K562 (cell line): ENCODE measurements around the gene GDPD2. TPM values are rescaled to one million over a fixed set of nuclear protein-coding genes. Genes with fewer than 3 reads are reported as not detected.

ENCODE experiments used
- CBX8 ChIP-seq: fragments of 200-600 bp; sonication (generic); IDR thresholded peaks from 2 replicates; pipeline ENCODE4 v1.6.1; 2012; ENCODE audit warnings: borderline replicate concordance, mixed run types, low read depth, mild to moderate bottlenecking, moderate library complexity, mixed read lengths, low read length, control low read depth, inconsistent platforms; ENCODE audit not compliant: poor library complexity, severe bottlenecking; ENCODE audit errors: extremely low read depth
- ELF1 ChIP-seq: fragments of 200-800 bp; sonication (Bioruptor generic); IDR thresholded peaks from 2 replicates; pipeline ENCODE4 v1.6.1; 2016; ENCODE audit warnings: missing genetic modification characterization, missing compliant biosample characterization
- EP400 ChIP-seq: fragments of 450-650 bp; IDR thresholded peaks from 2 replicates; pipeline ENCODE4 v1.6.1; 2017; ENCODE audit warnings: antibody characterized with exemption, mild to moderate bottlenecking, moderate library complexity
- GTF2E2 ChIP-seq: fragments of 200-800 bp; sonication (Bioruptor generic); IDR thresholded peaks from 2 replicates; pipeline ENCODE4 v1.6.1; 2016; ENCODE audit warnings: missing genetic modification characterization, missing compliant biosample characterization
- HCFC1 ChIP-seq: IDR thresholded peaks from 2 replicates; pipeline ENCODE4 v1.6.1; 2012; ENCODE audit warnings: low read depth, low read length, improper control_type of control experiment
- IRF2 ChIP-seq: sonication (generic); formaldehyde crosslinking; IDR thresholded peaks from 2 replicates; pipeline ENCODE4 v1.8.1; 2022; ENCODE audit warnings: mild to moderate bottlenecking, missing genetic modification reagents
- NCOA6 ChIP-seq: fragments of 450-650 bp; IDR thresholded peaks from 2 replicates; pipeline ENCODE4 v1.6.1; 2017; ENCODE audit warnings: mild to moderate bottlenecking
- NFE2L1 ChIP-seq: fragments of 450-650 bp; IDR thresholded peaks from 2 replicates; pipeline ENCODE4 v1.6.1; 2016; ENCODE audit warnings: missing genetic modification characterization, low read depth, mild to moderate bottlenecking, missing compliant biosample characterization, moderate library complexity, borderline replicate concordance
- SRF ChIP-seq, 2 experiments: fragments of 250-450, 450-650 bp in 1 of 2; sonication (Bioruptor Pico) in 1 of 2; sonication (generic) in 1 of 2; formaldehyde crosslinking; IDR thresholded peaks; 2 replicates each; pipeline versions ENCODE4 v1.5.0 to v1.5.1; 2020 to 2022; ENCODE audit warnings: mild to moderate bottlenecking in 1 of 2, missing genetic modification reagents in 1 of 2
- TARDBP ChIP-seq: fragments of 450-650 bp; IDR thresholded peaks from 2 replicates; pipeline ENCODE4 v1.6.1; 2016
- TSC22D4 ChIP-seq: fragments of 450-650 bp; IDR thresholded peaks from 2 replicates; pipeline ENCODE4 v1.6.1; 2016; ENCODE audit warnings: missing genetic modification characterization, missing biosample characterization, control low read depth
- ZC3H4 ChIP-seq: sonication (generic); formaldehyde crosslinking; IDR thresholded peaks from 2 replicates; pipeline ENCODE4 v1.9.0; 2021; ENCODE audit warnings: missing genetic modification reagents, borderline replicate concordance
- ZNF146 ChIP-seq: IDR thresholded peaks from one replicate; pipeline ENCODE4 v1.6.1; 2018; ENCODE audit warnings: missing compliant biosample characterization; ENCODE audit not compliant: unreplicated experiment
- ZNF212 ChIP-seq: fragments of 450-650 bp; formaldehyde crosslinking; IDR thresholded peaks from 2 replicates; pipeline ENCODE4 v1.4.0; 2020; ENCODE audit warnings: mild to moderate bottlenecking
- ZNF224 ChIP-seq: sonication (generic); formaldehyde crosslinking; IDR thresholded peaks from 2 replicates; pipeline ENCODE4 v1.8.0; 2022; ENCODE audit warnings: mild to moderate bottlenecking, missing genetic modification reagents
- ZNF436 ChIP-seq: fragments of 250-450, 450-650 bp; sonication (Bioruptor Pico); formaldehyde crosslinking; IDR thresholded peaks from 2 replicates; pipeline ENCODE4 v1.7.0; 2020; ENCODE audit warnings: mild to moderate bottlenecking
- ZNF79 ChIP-seq: fragments of 250-450 bp; sonication (Bioruptor Pico); IDR thresholded peaks from 2 replicates; pipeline ENCODE4 v1.4.0; 2020; ENCODE audit warnings: low read depth, mild to moderate bottlenecking, moderate library complexity
- polyA plus RNA-seq, 8 experiments: library from polyadenylated mRNA; depleted of rRNA in 4 of 8; stranded (reverse) in 5 of 8; unstranded in 3 of 8; fragments of >200 nt; fragmentation: Nextera tagmentation in 2 of 8; fragmentation: Illumina TruSeq in 1 of 8; extraction: Ambion mirVana in 2 of 8; extraction: Trizol in 1 of 8; gene quantifications; 2 replicates each; pipeline versions ENCODE4 v1.2.1 to v1.2.3, GENCODE V29; 2011 to 2014; ENCODE audit warnings: inconsistent platforms in 1 of 8, missing spikeins in 1 of 8
- total RNA-seq, 7 experiments: library from RNA; depleted of rRNA in 6 of 7; stranded (reverse); fragments of >200 nt in 6 of 7; fragmentation: Illumina TruSeq in 2 of 7; extraction: Trizol in 2 of 7; gene quantifications; 2 replicates each; pipeline versions ENCODE4 v1.2.1 to v1.2.3, GENCODE V29; 2011 to 2021; ENCODE audit warnings: low replicate concordance in 1 of 7
- TF ChIP-seq, protein P1 (sequence below), 2 experiments: fragments of 450-650 bp; conservative IDR thresholded peaks; 2 replicates each; pipeline ENCODE4 v1.6.1; 2017; ENCODE audit warnings: mild to moderate bottlenecking in 2 of 2, moderate library complexity in 2 of 2
- TF ChIP-seq, protein P2 (sequence below): sonication (generic); formaldehyde crosslinking; IDR thresholded peaks from 2 replicates; pipeline ENCODE4 v1.9.0; 2022; ENCODE audit warnings: mild to moderate bottlenecking, missing genetic modification reagents
- TF ChIP-seq, protein P3 (sequence below): fragments of 200-400 bp; formaldehyde crosslinking; IDR thresholded peaks from 2 replicates; pipeline ENCODE4 v1.6.1; 2017; ENCODE audit warnings: mild to moderate bottlenecking, low read depth, low read length, moderate library complexity
- TF ChIP-seq, protein P4 (sequence below): sonication (generic); formaldehyde crosslinking; IDR thresholded peaks from 2 replicates; pipeline ENCODE4 v1.8.0; 2023; ENCODE audit warnings: mild to moderate bottlenecking, missing genetic modification reagents

GDPD2 gene
- total and polyA plus RNA-seq, 9 of the 15 experiments (the other 6 are each of a cell fraction or from before 2014, with no cell fraction given): not detected

DNA sequence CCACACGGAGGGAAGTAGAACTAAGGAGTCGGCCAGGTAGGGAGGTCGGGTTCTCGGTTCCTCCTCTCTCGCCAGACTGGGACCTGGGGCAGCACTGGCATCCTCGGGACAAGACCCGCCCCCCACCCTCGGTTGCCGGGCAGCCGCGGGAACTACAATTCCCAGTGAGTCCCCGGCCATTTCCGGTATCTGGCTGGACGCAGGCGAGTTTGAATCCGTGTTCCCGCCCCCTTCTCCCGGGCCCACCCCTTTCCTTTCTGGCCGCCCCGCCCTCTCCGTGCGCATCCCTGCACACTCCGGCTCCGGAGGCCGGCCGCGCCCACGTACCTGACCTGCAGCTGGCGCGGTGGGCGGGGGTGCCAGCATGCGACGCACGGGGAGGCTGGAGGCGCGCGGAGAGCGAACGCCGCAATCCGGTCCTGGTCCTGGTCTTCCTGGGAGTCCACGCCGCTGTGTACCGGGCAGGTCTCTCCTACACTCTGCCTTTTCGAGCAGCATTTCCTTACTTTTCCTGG, 11.3 kb downstream of the GDPD2 start (continued):
- no peak for TF ChIP-seq NFE2L1 (tag)
- no peak for TF ChIP-seq TARDBP
- TF ChIP-seq ZNF146 (CRISPR knock-in tag): no peak
- TF ChIP-seq NCOA6: no peak
- TF ChIP-seq ZNF224 (CRISPR knock-in tag): no peak
- no peak for TF ChIP-seq IRF2
- no peak for TF ChIP-seq GTF2E2 (tag)
- TF ChIP-seq, protein P1, sequence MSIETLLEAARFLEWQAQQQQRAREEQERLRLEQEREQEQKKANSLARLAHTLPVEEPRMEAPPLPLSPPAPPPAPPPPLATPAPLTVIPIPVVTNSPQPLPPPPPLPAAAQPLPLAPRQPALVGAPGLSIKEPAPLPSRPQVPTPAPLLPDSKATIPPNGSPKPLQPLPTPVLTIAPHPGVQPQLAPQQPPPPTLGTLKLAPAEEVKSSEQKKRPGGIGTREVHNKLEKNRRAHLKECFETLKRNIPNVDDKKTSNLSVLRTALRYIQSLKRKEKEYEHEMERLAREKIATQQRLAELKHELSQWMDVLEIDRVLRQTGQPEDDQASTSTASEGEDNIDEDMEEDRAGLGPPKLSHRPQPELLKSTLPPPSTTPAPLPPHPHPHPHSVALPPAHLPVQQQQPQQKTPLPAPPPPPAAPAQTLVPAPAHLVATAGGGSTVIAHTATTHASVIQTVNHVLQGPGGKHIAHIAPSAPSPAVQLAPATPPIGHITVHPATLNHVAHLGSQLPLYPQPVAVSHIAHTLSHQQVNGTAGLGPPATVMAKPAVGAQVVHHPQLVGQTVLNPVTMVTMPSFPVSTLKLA (conservative IDR thresholded peaks at IDR 0.05): 0 out of 4 replicates have a peak, but pooled peaks of 1 of the 2 experiments have one; percentile 7
- TF ChIP-seq SRF (CRISPR knock-in tag; IDR thresholded peaks at IDR 0.05): no peak
- no peak for TF ChIP-seq ZNF212 (CRISPR knock-in tag)
- TF ChIP-seq, protein P2, sequence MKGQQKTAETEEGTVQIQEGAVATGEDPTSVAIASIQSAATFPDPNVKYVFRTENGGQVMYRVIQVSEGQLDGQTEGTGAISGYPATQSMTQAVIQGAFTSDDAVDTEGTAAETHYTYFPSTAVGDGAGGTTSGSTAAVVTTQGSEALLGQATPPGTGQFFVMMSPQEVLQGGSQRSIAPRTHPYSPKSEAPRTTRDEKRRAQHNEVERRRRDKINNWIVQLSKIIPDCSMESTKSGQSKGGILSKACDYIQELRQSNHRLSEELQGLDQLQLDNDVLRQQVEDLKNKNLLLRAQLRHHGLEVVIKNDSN: no peak
- TF ChIP-seq ZNF79 (CRISPR knock-in tag): no peak
- no peak for TF ChIP-seq TSC22D4 (tag)
- TF ChIP-seq, protein P3, sequence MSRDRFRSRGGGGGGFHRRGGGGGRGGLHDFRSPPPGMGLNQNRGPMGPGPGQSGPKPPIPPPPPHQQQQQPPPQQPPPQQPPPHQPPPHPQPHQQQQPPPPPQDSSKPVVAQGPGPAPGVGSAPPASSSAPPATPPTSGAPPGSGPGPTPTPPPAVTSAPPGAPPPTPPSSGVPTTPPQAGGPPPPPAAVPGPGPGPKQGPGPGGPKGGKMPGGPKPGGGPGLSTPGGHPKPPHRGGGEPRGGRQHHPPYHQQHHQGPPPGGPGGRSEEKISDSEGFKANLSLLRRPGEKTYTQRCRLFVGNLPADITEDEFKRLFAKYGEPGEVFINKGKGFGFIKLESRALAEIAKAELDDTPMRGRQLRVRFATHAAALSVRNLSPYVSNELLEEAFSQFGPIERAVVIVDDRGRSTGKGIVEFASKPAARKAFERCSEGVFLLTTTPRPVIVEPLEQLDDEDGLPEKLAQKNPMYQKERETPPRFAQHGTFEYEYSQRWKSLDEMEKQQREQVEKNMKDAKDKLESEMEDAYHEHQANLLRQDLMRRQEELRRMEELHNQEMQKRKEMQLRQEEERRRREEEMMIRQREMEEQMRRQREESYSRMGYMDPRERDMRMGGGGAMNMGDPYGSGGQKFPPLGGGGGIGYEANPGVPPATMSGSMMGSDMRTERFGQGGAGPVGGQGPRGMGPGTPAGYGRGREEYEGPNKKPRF: no peak
- peak; percentile 84 for TF ChIP-seq HCFC1
- no peak for TF ChIP-seq ZNF436 (CRISPR knock-in tag)
- peak; percentile 85 for TF ChIP-seq ELF1 (tag)
- TF ChIP-seq, protein P4, sequence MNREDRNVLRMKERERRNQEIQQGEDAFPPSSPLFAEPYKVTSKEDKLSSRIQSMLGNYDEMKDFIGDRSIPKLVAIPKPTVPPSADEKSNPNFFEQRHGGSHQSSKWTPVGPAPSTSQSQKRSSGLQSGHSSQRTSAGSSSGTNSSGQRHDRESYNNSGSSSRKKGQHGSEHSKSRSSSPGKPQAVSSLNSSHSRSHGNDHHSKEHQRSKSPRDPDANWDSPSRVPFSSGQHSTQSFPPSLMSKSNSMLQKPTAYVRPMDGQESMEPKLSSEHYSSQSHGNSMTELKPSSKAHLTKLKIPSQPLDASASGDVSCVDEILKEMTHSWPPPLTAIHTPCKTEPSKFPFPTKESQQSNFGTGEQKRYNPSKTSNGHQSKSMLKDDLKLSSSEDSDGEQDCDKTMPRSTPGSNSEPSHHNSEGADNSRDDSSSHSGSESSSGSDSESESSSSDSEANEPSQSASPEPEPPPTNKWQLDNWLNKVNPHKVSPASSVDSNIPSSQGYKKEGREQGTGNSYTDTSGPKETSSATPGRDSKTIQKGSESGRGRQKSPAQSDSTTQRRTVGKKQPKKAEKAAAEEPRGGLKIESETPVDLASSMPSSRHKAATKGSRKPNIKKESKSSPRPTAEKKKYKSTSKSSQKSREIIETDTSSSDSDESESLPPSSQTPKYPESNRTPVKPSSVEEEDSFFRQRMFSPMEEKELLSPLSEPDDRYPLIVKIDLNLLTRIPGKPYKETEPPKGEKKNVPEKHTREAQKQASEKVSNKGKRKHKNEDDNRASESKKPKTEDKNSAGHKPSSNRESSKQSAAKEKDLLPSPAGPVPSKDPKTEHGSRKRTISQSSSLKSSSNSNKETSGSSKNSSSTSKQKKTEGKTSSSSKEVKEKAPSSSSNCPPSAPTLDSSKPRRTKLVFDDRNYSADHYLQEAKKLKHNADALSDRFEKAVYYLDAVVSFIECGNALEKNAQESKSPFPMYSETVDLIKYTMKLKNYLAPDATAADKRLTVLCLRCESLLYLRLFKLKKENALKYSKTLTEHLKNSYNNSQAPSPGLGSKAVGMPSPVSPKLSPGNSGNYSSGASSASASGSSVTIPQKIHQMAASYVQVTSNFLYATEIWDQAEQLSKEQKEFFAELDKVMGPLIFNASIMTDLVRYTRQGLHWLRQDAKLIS (CRISPR knock-in tag): no peak
- no peak for TF ChIP-seq CBX8
- no peak for TF ChIP-seq ZC3H4 (CRISPR knock-in tag)
- TF ChIP-seq EP400: no peak
